Nephron (organoid): Measurements from ENCODE around the gene ROCK2.

Experiments
- H3K27ac Mint-ChIP-seq, 3 experiments: 2 replicates each; pipeline ENCODE4 v1.8.0; 2020; ENCODE audit warnings: mixed read lengths in 3 of 3, mild to moderate bottlenecking in 2 of 3, moderate library complexity in 1 of 3
- H3K27me3 Mint-ChIP-seq: 2 replicates; pipeline ENCODE4 v1.8.0; 2021; ENCODE audit warnings: low read depth, mild to moderate bottlenecking, moderate library complexity, mixed read lengths
- H3K36me3 Mint-ChIP-seq: 2 replicates; pipeline ENCODE4 v1.8.0; 2020; ENCODE audit warnings: low read depth, mixed read lengths
- H3K4me1 Mint-ChIP-seq: 2 replicates; pipeline ENCODE4 v1.8.0; 2020; ENCODE audit warnings: mixed read lengths
- H3K4me3 Mint-ChIP-seq, 3 experiments: 2 replicates each; pipeline ENCODE4 v1.8.0; 2020; ENCODE audit warnings: mild to moderate bottlenecking in 3 of 3, mixed read lengths in 3 of 3, moderate library complexity in 2 of 3
- H3K9me3 Mint-ChIP-seq: 2 replicates; pipeline ENCODE4 v1.8.0; 2020; ENCODE audit warnings: mixed read lengths
- TF ChIP-seq, protein P1 (sequence below), 3 experiments: fragments of 200-600 bp; sonication (generic); IDR thresholded peaks; one replicate each; pipeline ENCODE4 v1.5.0; 2021; ENCODE audit warnings: antibody characterized with exemption in 3 of 3; ENCODE audit not compliant: unreplicated experiment in 3 of 3

Gene ROCK2

DNA sequence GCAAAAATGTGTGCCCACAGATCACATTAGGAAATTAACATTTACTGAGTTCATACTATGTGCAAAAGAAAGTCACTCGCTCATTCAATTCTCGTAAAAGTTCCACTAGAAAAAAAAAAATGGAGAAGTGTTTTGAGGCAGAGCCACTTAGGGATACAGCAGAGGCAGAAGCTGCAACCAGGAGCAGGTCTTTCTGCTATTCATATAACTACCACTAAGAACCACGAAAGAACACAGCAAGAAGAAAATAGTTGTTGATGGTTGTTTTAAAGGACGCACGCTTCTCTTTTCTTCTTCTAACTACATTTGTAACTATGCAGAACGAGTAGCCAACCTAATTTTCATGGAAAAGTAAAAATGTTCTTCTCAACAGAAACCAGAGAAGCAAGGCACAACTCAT, 45.0 kb downstream of the ROCK2 start:
- Mint-ChIP-seq H3K27ac (no peak overlapping the region), H3K9me3 (no peaks in the 10 kb centered on the region), H3K36me3 (no peaks in the 10 kb centered on the region), H3K27me3 (no peaks in the 10 kb centered on the region), H3K4me1 (peaks cover 7% of the 10 kb centered on the region), H3K4me3 (no peak overlapping the region)
- TF ChIP-seq, protein P1, sequence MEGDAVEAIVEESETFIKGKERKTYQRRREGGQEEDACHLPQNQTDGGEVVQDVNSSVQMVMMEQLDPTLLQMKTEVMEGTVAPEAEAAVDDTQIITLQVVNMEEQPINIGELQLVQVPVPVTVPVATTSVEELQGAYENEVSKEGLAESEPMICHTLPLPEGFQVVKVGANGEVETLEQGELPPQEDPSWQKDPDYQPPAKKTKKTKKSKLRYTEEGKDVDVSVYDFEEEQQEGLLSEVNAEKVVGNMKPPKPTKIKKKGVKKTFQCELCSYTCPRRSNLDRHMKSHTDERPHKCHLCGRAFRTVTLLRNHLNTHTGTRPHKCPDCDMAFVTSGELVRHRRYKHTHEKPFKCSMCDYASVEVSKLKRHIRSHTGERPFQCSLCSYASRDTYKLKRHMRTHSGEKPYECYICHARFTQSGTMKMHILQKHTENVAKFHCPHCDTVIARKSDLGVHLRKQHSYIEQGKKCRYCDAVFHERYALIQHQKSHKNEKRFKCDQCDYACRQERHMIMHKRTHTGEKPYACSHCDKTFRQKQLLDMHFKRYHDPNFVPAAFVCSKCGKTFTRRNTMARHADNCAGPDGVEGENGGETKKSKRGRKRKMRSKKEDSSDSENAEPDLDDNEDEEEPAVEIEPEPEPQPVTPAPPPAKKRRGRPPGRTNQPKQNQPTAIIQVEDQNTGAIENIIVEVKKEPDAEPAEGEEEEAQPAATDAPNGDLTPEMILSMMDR (IDR thresholded peaks at IDR 0.05; ENCODE audit: unreplicated experiment in 3 of 3): no peak

DNA sequence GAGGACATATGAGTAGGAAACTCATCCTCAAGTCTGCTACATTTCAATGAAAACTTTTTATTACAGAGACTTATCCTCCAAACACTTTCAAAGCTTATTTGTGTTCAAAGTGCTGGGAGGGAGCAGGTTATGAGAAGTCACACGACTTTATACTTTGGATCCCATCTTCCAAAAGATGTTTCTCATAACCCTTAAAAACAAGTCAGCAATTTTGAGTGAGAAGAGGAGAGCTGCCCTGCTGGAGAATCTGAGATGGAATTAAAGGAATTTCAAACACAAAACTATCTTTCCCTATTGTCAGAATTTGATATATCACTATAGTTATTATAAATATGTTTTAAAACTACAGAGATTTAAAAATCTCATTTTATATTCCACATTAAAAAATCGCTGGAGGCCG, 45.8 kb downstream of the ROCK2 start:
- Mint-ChIP-seq H3K9me3 (no peaks in the 10 kb centered on the region), H3K27ac (no peak overlapping the region), H3K36me3 (no peaks in the 10 kb centered on the region), H3K27me3 (no peaks in the 10 kb centered on the region), H3K4me3 (no peak overlapping the region), H3K4me1 (peaks cover 7% of the 10 kb centered on the region)
- TF ChIP-seq, protein P1 (IDR thresholded peaks at IDR 0.05; ENCODE audit: unreplicated experiment in 3 of 3): no peak

DNA sequence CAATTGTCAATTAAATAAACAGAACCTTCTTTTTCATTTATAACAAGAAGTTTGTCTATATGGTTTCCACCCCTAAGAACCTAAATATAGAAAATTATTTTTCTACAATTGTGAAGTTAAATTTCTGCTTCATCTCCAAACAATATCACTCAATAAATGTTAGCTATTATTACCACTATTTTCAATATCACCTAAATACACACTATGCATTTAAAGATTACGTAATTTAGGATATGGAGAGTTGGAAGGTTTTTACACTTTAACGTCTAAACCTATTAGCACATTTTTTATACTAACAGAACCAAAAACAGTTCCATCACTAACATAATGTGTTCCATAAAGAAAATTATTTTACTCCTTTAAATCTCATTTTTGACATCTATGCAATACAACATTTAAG, 48.0 kb downstream of the ROCK2 start:
- Mint-ChIP-seq H3K9me3 (no peaks in the 10 kb centered on the region), H3K4me3 (no peak overlapping the region), H3K36me3 (no peaks in the 10 kb centered on the region), H3K27me3 (no peaks in the 10 kb centered on the region), H3K27ac (no peak overlapping the region), H3K4me1 (peaks cover 7% of the 10 kb centered on the region)
- TF ChIP-seq, protein P1 (IDR thresholded peaks at IDR 0.05; ENCODE audit: unreplicated experiment in 3 of 3): no peak

DNA sequence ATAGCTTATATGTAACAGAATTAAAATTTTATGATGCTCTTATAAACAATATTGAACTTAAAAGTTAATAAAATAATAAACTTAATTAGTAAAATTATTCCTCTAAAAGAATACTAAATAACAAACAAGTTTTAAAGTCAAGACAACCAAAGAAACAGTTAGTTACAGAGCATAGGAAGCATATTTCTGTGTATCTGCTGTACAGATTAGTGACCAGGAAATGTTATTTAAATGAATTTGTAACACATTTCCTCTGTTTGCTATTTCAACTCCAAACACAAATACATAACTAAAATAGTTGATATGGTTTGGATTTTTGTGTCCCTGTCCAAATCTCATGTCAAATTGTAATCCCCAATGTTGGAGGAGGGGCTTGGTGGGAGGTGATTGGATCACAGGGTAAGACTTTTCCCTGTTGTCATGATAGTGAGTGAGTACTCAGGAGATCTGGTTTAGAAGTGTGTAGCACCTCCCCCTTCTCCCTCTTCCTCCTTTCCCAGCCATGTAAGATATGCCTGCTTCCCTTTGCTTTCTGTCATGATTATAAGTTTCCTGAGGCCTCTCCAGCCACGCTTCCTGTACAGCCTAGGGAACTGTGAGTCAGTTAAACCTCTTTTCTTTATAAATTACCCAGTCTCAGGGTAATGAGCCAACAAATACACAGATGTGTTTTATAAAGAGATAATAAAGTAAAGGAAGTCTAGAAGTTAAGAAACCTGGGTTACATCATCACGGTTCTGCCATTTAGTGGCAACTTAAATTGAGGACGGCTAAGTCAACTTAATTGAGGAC, 51.8 kb downstream of the ROCK2 start:
- Mint-ChIP-seq H3K4me3 (no peak overlapping the region), H3K27ac (no peak overlapping the region), H3K27me3 (no peaks in the 10 kb centered on the region), H3K36me3 (no peaks in the 10 kb centered on the region), H3K9me3 (no peaks in the 10 kb centered on the region), H3K4me1 (peaks cover 17% of the 10 kb centered on the region)
- TF ChIP-seq, protein P1 (IDR thresholded peaks at IDR 0.05; ENCODE audit: unreplicated experiment in 3 of 3): no peak

DNA sequence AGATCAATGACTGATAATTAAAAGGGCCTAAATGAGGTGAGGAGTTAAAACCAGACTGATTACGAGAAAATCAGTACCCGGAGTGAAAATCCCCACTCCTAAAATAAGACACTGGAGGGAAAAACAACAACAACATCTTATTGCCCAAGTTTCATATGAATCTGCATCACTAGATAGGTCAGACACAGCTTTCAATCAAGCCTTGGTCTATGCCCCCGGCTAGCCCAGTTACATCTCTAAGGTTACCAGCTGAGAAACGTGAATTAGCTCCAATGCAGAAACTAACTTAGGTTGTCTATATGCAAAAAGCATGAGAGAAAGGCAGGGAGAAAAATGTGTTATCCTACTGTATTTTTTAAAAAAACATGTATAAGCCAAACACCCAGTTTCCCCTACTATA, 53.7 kb downstream of the ROCK2 start:
- Mint-ChIP-seq H3K36me3 (peaks cover 7% of the 10 kb centered on the region), H3K4me3 (no peak overlapping the region), H3K4me1 (peaks cover 10% of the 10 kb centered on the region), H3K9me3 (no peaks in the 10 kb centered on the region), H3K27ac (no peak overlapping the region), H3K27me3 (no peaks in the 10 kb centered on the region)
- TF ChIP-seq, protein P1 (IDR thresholded peaks at IDR 0.05; ENCODE audit: unreplicated experiment in 3 of 3): no peak

DNA sequence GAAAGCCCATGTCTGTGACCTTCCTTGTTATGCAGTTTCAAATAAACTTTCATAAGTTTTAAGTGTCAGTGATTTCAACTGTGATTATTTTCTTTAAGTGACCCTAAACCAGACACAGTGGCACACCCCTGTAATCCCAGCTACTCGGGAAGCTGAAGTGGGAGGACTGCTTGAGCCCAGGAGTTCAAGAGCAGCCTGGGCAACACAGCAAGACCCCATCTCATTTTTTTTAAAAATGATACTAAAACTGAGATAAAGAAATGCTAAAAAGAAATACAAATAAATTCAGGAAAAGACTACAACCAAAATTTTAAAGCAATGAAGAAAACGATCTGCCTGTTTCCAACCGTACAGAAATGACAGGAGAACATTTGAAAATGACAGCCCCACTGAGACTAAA, 54.2 kb downstream of the ROCK2 start:
- H3K4me3 Mint-ChIP-seq: no peak overlapping the region
- TF ChIP-seq, protein P1 (IDR thresholded peaks at IDR 0.05; ENCODE audit: unreplicated experiment in 3 of 3): no peak
- peaks cover 12% of the 10 kb centered on the region for H3K36me3 Mint-ChIP-seq
- peaks cover 2% of the 10 kb centered on the region for H3K9me3 Mint-ChIP-seq
- peaks cover 10% of the 10 kb centered on the region for H3K4me1 Mint-ChIP-seq
- no peak overlapping the region for H3K27ac Mint-ChIP-seq
- H3K27me3 Mint-ChIP-seq: no peaks in the 10 kb centered on the region
